GM18858 (cell line): ENCODE data around the gene AADACL3.
"Not testable (repeated sequence)": the region's sequence is repeated elsewhere in the genome, so short reads cannot be mapped to it uniquely, and the experiment has no call there.

ENCODE experiments used
- ATAC-seq: cut with Tn5 transposase; IDR thresholded peaks from one replicate; pipeline ENCODE4 v1.9.1; 2021; ENCODE audit not compliant: unreplicated experiment

The AADACL3 gene, protein sequence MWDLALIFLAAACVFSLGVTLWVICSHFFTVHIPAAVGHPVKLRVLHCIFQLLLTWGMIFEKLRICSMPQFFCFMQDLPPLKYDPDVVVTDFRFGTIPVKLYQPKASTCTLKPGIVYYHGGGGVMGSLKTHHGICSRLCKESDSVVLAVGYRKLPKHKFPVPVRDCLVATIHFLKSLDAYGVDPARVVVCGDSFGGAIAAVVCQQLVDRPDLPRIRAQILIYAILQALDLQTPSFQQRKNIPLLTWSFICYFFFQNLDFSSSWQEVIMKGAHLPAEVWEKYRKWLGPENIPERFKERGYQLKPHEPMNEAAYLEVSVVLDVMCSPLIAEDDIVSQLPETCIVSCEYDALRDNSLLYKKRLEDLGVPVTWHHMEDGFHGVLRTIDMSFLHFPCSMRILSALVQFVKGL

DNA sequence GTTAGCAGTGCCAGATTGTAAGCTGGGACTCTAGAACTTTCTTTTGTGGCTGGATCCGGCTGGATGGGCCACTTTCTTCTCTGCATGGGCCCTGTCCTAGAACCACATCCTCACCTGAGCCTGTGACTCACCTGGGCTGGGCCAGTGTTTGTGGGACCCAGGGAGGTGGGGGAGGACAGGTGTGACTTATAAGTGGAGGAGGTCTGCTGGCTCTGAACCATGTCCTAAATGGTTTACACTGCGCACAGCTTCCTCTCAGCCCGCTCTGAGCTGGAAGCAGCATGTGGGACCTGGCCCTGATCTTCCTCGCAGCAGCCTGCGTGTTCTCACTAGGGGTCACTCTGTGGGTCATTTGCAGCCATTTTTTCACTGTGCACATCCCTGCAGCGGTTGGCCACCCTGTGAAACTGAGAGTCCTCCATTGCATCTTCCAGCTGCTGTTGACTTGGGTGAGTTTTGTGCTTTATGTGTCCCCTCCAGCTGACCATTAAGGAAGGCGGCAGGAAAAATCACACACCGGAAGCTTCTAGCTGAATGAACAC lies at the start of gene AADACL3:
Gene AADACL3, plus strand, starts transcription at position 215 of the 542 bp plus-strand sequence. Its CDS starts 67 bp downstream, at position 282.
- no peak for ATAC-seq

DNA sequence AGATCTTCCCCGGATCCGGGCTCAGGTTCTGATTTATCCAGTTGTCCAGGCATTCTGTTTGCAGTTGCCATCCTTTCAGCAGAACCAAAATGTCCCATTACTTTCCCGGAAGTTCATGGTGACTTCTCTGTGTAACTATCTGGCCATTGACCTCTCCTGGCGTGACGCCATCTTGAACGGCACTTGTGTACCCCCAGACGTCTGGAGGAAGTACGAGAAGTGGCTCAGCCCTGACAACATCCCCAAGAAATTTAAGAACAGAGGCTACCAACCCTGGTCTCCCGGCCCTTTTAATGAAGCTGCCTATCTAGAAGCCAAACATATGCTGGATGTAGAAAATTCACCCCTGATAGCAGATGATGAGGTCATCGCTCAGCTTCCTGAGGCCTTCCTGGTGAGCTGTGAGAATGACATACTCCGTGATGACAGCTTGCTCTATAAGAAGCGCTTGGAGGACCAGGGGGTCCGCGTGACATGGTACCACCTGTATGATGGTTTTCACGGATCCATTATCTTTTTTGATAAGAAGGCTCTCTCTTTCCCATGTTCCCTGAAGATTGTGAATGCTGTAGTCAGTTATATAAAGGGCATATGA lies 49.7 kb upstream of the AADACL3 start:
- ATAC-seq, result no peak

DNA sequence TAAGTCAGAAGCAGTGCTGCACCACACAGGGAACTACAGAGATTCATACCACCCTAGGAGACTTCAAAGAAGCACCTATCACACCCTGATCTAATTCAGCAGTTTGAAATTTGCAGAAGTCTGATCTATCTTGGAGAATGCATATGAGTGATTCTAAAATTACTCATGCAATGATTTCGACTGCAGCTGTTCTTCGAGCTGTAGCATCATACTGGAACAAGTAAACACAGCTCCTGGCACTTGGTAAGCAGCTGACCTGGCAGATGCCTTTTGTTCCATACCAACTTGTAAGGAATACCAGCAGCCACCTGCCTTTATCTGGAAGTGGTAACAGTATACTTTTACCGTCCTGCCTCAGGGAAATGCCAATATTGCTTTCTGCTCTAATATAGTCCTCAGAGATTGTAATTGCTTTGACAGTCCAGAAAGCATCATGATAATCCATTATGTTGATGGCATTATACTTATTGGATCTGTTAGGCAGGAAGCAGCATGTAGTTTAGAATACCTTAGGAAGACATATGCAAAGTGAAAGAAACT lies 46.3 kb upstream of the AADACL3 start:
- ATAC-seq, result no peak

DNA sequence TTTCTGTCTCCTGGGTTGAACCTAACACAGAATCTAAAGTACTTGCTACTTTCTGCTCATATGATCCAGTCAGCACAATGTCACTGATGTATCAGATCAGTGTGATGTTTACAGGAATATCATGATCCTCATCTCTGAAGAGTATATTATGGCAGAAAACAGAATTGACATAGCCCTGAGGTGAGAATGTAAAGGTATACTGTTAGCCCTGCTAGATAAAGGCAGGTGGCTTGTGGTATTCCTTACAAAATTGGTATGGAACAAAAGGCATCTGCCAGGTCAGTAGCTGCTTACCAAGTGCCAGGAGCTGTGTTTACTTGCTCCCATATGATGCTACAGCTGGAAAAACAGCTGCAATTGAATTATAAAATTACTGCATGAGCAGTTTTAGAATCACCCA lies 41.6 kb upstream of the AADACL3 start:
- ATAC-seq, result no peak

DNA sequence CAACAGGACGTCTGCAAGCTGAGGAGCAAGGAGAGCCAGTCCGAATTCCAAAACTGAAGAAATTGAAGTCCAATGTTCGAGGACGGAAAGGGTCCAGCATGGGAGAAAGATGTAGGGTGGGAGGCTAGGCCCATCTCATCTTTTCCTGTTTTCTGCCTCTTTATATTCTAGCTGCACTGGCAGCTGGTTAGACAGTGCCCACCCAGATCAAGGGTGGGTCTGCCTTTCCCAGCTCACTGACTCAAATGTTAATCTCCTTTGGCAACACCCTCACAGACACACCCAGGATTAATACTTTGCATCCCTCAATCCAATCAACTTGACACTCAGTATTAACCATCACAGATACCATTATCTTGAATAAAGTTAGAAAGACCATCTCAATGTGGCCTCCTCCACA lies 39.8 kb upstream of the AADACL3 start:
- not testable (repeated sequence) for ATAC-seq

DNA sequence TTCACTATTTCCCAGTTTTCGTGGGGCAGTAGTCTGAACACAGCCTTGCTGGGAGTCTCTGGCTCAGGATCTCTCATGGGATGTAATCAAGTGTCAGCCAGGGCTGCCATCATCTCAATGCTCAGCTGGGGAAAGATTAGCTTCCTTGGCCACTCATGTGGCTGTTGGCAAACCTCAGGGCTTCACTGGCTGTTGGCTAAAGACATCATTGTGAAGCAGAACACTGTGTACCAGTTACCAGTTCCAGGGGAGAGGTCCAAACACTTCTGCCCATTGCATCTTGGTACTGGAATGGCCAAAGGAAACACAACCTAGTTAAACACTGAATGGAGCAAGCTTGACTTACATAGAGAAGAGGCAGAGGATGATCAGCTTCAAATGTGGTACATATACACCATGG lies 38.3 kb upstream of the AADACL3 start:
- no peak for ATAC-seq

DNA sequence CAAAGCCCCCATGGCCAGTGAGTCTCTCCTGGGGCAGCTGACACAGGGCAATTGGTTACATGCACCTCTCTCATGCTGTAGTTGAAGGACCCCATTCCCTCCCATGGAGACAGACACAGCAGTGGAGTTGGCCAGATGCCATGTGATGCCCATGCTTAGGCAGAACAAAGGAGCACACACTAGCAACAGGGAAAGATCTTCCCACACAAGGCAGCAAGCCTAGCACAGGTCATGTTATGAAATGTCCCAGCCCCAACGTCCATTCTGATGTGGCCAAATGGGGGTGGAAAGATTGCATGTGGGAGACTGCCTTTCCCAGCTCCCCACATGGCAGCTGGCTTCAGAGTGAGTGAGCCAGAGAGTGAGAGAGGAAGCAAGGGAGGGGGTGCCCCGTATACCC lies 37.6 kb upstream of the AADACL3 start:
- ATAC-seq, result no peak

DNA sequence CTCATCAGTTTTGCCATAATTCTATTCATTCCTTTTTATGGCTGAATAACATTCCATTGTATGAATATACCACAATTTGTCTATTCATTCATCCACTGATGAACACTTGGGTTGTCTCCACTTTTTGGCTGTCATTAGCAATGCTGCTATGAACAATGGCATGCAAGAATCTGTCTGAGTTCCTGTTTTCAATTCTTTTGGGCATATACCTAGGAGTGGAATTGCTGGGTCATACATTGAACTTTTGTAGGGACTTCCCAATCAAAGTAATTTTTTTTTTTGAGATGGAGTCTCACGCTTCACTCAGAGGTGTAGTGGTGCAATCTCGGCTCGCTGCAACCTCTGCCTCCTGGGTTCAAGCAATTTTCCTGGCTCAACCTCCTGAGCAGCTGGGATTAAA lies 37.1 kb upstream of the AADACL3 start:
- no peak for ATAC-seq

DNA sequence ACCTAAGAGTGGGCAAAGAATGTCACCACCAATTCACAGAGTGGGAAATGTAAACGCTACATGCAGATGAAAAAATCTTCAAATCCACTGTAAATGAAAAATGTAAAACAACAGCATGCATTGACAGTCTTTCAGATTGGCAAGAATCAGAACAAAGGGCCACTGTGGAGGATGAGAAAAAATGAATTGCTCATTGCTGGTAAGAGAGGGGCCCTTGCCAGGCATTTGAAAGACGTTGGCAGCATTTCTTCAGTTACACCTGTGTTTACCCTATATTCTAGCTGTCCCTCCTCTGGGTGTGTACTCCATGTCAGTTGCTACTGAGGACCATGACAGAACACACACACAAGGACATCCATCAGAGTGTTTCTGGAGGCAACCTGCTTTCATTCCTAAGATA lies 25.8 kb upstream of the AADACL3 start:
- no peak for ATAC-seq

DNA sequence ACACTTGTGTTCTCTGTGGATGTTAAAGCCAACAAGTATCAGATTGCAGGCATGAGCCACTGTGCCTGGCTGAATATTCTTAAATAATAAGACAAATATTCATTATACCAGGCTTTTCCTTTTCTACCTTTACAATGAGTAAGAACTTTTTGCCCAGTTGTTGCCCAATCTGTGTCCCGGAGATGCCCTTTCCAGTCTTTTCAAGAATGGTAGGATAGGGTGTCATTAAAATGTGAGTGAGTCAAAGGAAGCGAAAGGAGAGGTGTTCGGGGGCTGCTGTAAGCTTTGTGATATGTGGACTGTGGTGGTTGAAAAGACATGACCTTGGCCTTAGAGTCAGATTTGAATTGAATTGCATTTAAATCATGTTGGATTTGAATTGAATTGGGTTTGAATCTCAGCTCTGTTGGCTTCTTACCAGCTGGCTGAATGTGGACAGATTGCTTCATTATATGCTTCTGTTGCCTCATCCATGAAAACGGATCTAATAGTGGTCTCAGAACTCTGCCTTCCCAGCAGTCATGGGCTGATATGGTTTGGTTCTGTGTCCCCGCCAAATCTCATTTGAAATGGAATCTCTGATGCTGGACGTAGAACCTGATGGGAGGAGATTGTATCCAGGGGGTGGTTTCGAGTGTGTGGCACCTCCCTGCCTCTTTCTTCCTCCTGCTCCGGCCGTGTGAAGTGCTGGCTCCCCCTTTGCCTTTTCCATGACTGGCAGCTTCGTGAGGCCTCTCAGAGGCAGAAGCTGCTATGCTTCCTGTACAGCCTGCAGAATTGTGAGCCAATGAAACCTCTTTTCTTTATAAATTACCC lies 22.7 kb upstream of the AADACL3 start:
- no peak for ATAC-seq

DNA sequence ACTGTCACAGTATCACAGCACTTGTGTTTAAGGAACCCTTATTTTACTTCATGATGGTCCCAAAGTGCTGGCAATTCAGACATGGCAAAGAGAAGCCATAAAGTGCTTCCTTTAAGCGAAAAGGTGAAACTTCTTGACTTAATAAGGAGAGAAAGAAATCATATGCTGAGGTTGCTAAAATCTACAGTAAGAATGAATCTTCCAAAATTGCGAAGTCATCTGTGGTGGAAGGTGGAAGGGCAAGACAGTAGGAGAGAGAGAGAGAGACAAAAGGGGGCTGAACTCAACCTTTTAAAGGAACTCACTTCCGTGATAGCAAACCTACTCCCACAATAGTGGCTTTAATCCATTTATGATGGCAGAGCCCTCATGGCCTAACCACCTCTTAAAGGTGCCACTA lies 19.3 kb upstream of the AADACL3 start:
- ATAC-seq, result no peak

DNA sequence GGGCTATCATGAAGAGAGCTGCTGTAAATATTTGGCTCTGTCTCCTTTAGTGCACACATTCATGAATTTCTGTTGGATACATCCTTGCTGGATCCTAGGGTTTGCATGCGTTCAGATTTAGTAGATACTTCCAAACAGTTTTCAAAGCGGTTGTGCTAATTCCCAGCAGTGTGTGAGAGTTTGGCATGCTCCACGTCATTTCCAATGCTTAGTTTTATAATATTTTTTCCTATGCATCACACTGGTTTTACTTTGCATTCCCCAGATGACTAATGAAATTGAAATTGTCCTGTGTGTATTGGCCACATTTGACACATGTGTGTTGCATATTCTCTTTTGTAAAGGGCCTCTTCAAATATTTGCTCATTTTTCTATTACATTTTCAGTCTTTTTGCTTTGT lies 18.5 kb upstream of the AADACL3 start:
- ATAC-seq, result no peak

DNA sequence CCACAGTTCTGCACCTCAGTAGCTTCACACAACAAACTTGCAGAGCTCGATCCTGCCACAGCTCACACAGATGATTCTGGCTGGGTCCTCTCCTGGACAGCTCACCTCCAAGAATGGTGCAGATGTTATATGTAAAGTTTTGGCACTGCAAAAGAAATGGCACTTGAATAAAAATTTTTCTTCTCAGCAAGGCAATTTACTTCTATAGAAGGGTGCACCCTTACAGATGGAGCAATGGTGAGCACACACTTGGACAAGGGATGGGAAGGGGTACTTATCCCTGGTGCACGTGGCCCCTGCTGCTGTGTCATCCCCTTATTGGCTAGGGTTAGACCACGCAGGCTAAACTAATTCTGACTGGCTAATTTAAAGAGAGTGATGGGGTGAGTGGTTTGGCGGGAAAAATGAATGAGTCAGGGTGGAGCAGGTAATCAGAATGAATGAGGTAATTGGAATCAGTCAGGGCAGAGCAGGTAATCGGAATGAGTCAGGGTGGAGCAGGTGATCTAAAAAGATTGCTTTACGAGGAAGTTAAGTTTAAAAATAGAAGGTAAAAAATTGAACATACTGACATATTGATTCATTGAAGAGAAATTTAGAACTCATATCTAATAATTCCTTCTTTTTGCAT lies 12.0 kb upstream of the AADACL3 start:
- no peak for ATAC-seq

DNA sequence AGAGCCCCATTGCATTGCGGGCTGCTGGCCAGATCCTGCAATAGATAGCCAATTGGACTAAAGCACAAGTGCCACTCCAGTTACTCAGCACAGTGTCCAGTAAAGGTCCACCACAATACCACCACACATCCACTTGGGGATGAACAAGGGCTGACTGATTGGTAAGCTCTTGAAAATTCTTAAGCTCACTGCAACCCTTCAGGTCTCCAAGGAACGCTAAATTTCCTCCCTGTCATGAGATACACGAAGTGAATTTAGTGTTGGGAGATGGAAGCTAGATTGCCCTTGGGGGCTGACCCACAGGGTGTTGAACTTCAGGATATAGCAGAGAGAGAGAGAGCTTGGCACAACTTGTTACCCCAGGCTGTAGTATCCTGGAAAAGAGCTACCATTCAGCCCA lies 9.8 kb upstream of the AADACL3 start:
- ATAC-seq, result no peak

DNA sequence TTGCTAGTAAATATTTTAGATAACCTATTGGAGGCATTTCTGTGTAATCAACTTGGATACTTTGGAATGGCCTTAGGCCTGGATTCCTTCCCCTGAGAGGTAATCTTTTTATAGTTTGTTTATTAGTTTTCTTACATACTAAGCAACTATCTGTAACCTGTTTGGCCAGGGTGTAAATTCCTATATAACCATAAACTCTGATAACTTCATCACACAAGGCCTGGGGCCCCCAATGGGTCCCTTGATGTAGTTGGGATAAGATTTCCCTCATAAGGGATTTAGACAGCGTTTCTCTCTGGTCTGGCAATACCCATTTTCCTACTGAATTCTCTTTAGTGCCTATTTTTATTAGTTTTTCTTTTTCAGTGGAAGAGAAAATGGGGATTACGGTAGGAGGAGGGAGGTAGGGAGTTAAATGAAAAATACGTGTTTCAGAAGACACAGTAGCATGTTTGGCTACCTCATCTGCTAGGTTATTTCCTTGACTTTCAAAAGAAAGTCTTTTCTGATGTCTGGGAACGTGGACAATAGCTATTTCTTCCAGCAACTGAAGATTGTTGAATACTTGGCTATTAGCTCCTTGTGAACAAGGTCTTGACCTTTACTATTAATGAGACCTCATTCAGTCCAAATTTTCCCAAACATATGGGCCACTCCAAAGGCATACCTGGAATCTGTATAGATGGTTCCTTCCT lies 7.4 kb upstream of the AADACL3 start:
- ATAC-seq, result no peak

DNA sequence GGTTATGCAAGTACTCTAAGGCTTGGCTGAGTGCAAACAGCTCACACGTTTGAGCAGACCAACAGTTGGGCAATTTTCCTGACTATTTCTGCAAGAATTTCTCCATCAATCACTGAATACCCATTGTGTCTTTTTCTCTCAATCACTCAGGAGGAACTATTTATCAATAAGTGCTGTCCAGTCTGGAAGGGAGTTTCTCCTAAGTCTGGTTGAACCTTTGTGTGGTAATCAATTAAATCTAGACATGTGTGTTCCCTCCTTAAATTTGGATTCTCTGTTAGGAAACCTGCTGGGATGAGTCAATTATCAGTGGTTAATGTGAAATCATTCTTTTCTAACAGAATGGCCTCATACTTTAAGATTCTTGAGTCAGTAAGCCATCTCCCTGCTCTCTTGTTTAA lies 6.8 kb upstream of the AADACL3 start:
- ATAC-seq, result no peak

DNA sequence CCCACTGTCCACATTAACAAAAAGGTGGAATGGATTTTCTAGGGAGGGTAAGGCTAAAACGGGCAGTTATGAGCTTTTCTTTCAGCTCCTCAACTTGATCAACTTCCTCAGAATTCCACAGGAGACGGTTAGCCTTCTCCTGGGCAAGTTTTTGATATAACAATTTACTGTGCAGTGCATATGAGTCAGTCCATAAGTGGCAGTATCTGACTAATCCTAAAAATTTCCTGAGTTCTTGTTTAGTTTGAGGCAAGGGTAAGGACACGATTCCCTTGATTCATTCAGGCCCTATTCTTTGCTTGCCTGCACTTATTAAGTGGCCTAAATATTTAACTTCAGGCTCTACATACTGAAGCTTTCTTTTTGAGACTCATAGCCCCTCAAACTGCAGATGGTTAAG lies 6.2 kb upstream of the AADACL3 start:
- ATAC-seq, result no peak

DNA sequence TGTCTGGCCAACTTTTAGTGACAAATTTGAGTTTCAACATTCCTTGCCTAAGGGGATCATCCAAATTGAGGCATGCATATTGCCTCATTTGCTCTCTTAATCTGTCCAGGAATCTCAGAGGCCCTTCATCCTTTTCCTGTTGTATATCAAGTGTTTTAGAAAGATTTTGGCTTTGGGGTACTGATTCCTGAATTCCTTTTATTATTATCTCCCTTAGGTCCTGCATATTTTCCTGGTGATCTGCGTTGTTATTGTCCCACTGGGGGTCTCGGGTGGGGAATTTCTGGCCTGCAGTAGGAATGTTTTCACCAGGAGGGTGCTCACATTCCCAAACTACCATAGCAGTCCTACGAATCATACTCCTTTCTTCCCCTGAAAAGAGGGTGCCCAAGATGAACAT lies 4.4 kb upstream of the AADACL3 start:
- ATAC-seq, result no peak

DNA sequence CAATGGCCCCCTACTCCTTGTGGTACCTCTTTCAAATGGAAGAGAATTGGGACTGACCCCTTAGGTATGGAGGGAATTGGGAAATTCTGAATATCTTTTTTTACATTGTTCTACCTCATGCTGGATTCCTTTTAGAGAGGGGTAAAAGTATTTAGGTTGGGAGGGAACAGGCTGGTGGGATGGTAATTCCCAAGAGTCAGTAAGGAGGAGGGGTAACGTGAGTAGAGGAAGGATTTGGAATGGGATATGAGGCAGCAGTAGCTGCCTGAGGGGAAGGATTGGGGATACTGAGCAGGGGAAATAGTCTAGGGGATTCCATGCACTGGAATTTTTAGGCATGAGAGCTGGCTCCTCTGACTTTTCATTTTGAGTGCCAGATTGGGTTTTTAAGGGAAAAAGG lies 3.8 kb upstream of the AADACL3 start:
- ATAC-seq, result no peak

DNA sequence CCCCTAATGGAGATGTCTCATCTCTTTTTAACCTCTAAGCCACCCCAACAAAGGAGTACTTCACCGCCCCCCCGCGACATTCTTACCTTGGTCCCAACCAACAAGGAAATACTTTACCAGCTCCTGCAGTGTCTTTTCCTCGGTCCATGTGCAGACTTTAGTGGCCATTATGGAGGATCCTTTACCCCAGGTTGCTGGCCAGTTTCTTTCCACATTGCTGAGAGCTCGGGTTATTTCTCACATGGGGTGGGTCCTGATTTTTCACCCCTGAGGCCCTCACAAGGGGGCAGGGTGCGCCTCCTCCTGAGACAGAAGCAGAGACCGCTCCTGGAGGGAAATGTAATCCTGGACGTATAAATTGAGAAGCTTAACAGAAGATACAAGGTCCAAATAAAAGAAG lies 3.0 kb upstream of the AADACL3 start:
- no peak for ATAC-seq
